Naive thymus-derived CD8-positive, alpha-beta T cell (primary cell): ENCODE data around the gene CHAF1B. TPM values are rescaled to one million over a fixed set of nuclear protein-coding genes. Genes with fewer than 3 reads are reported as not detected.

Source experiments
- ATAC-seq, 2 donors: fragments of 150-1000 bp; cut with Tn5 transposase in 1 of 2; sonication (Bioruptor Pico), chemical (Tn5 transposase) in 1 of 2; 1 replicate in 1 of 2; 2 replicates in 1 of 2; pipeline ENCODE4 v1.10.0; 2021; ENCODE audit warnings: mild to moderate bottlenecking in 2 of 2, moderate library complexity in 2 of 2
- POLR2A ChIA-PET: fragments of 350-600 bp; sonication (Branson Sonifier 250); formaldehyde crosslinking; loops from one replicate; lab custom pipeline; 2021; ENCODE audit warnings: antibody characterized with exemption; lab: Charles Lee
- DNase-seq, 10 donors: peaks; one replicate each; pipeline versions ENCODE4 v3.0.0 to v3.0.0-alpha.2; 2020 to 2022
- H3K27ac Mint-ChIP-seq, 10 donors: one replicate each; pipeline ENCODE4 v1.8.0; 2020 to 2022; ENCODE audit warnings: mild to moderate bottlenecking in 10 of 10, mixed read lengths in 10 of 10, moderate library complexity in 4 of 10, inconsistent platforms in 1 of 10
- H3K27me3 Mint-ChIP-seq, 5 donors: one replicate each; pipeline ENCODE4 v1.8.0; 2021 to 2022; ENCODE audit warnings: mixed read lengths in 5 of 5
- H3K36me3 Mint-ChIP-seq, 3 donors: one replicate each; pipeline ENCODE4 v1.8.0; 2020 to 2022; ENCODE audit warnings: mixed read lengths in 3 of 3, mild to moderate bottlenecking in 2 of 3, inconsistent platforms in 1 of 3
- H3K4me1 Mint-ChIP-seq, 4 donors: one replicate each; pipeline ENCODE4 v1.8.0; 2021 to 2022; ENCODE audit warnings: mixed read lengths in 4 of 4
- H3K4me3 Mint-ChIP-seq, 10 donors: one replicate each; pipeline ENCODE4 v1.8.0; 2020 to 2022; ENCODE audit warnings: mild to moderate bottlenecking in 10 of 10, mixed read lengths in 10 of 10, moderate library complexity in 6 of 10, inconsistent platforms in 1 of 10
- H3K9me3 Mint-ChIP-seq, 9 donors: one replicate each; pipeline ENCODE4 v1.8.0; 2020 to 2022; ENCODE audit warnings: mixed read lengths in 9 of 9, mild to moderate bottlenecking in 3 of 9, inconsistent platforms in 1 of 9, moderate library complexity in 1 of 9
- polyA plus RNA-seq, 3 donors: library from polyadenylated mRNA; unstranded; fragments of 300-500 nt; fragmentation: Illumina TruSeq; gene quantifications; one replicate each; pipeline ENCODE4 v1.2.3, GENCODE V29; 2021
- total RNA-seq, 8 experiments: library from RNA in 2 of 8; stranded (reverse) in 2 of 8; gene quantifications; one replicate each; pipeline ENCODE4 v1.2.3 and lab custom pipeline; 2021 to 2026

Gene CHAF1B
- total and polyA plus RNA-seq, 5 experiments from 2014 or later: 0.65 to 2.6 (median 1.1) TPM

DNA sequence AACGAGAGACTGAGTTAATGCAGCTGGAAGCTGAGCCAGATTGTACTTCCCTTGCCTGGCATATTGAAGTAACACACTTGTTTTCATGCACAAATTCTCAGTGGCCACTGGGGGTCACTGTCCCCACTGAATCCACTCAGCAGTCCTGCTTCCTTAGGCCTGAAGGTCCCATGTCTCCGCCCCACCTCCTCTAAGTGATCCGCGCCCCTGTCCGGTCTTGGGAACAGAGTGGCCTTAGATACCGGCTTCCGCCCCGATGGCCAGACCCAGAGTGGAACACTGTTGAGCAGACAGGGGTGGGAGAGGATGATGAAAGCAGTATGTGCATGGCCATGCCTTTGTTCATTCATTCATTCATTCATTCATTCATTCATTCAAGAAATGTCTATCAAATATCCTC lies 34.8 kb downstream of the CHAF1B start:
- DNase-seq (peak in 5 of 10 donors; percentile 8 to 37 (median 20)), ATAC-seq (peak; percentile 44 to 49)
- peaks cover 0 to 20% (median 2%) of the 10 kb centered on the region in 3 donors for H3K36me3 Mint-ChIP-seq
- H3K27me3 Mint-ChIP-seq: no peaks in the 10 kb centered on the region
- POLR2A ChIA-PET: no interaction called here
- no peaks in the 10 kb centered on the region for H3K9me3 Mint-ChIP-seq
- H3K27ac Mint-ChIP-seq: no peak overlapping the region
- H3K4me3 Mint-ChIP-seq: no peak overlapping the region
- H3K4me1 Mint-ChIP-seq: peaks cover 0 to 6% (median 1%) of the 10 kb centered on the region in 4 donors

DNA sequence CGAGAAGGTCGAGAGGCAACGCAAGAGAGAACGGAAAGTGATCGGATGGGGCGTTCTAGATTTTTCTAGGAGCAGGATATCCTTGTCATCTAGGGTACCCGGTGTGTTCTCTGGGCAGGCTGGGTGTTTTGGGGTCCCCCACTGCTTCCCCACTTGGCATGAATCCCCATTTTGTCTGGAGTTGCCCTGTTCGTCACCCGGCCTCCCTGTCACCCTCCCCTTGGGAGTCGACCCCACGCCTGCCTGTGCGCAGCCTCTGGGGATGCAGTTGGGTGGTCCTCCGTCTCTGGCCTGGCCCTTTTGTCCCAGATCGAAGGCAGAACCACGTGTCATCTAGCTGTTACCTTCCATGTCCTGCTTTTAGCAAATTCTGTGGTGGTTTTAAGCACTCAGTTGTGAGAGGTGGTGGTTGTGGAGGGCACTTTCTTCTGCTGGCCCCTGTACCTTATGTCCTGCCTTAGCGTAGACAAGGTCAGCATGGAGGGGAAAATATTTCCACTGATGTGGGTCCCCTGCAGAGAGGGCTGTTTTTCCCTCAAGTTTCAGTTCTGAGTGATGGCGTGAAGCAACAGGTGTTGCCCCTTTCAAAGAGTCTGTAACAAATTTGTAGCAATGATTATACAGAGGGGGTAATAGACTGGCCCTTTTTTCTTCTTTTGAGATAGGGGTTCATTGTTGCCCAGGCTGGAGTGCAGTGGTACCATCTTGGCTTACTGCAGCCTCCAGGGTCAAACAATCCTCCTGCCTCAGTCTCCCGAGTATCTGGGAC lies 35.6 kb downstream of the CHAF1B start:
- POLR2A ChIA-PET: no interaction called here
- H3K27ac Mint-ChIP-seq: no peak overlapping the region
- H3K36me3 Mint-ChIP-seq: peaks cover 0 to 17% (median 2%) of the 10 kb centered on the region in 3 donors
- peaks cover 0 to 6% (median 1%) of the 10 kb centered on the region in 4 donors for H3K4me1 Mint-ChIP-seq
- H3K4me3 Mint-ChIP-seq: no peak overlapping the region
- no peaks in the 10 kb centered on the region for H3K27me3 Mint-ChIP-seq
- ATAC-seq (no peak), DNase-seq (no peak)
- H3K9me3 Mint-ChIP-seq: no peaks in the 10 kb centered on the region

GRCh38 chr21:36422279-36423098 lies 37.3 kb downstream of the CHAF1B start:
- no peak overlapping the region for H3K4me3 Mint-ChIP-seq
- H3K27ac Mint-ChIP-seq: no peak overlapping the region
- peaks cover 0 to 6% (median 1%) of the 10 kb centered on the region in 4 donors for H3K4me1 Mint-ChIP-seq
- H3K36me3 Mint-ChIP-seq: peaks cover 0 to 4% (median 0%) of the 10 kb centered on the region in 3 donors
- ATAC-seq (no peak), DNase-seq (no peak)
- POLR2A ChIA-PET: no interaction called here
- no peaks in the 10 kb centered on the region for H3K9me3 Mint-ChIP-seq
- H3K27me3 Mint-ChIP-seq: no peaks in the 10 kb centered on the region

- DNase-seq (no peak), ATAC-seq (no peak)
- H3K36me3 Mint-ChIP-seq: no peaks in the 10 kb centered on the region
- POLR2A ChIA-PET: no interaction called here
- no peak overlapping the region for H3K4me3 Mint-ChIP-seq
- H3K27ac Mint-ChIP-seq: peak overlapping the region in 1 of 10 donors; percentile 13
- H3K27me3 Mint-ChIP-seq: peaks cover 0 to 2% (median 0%) of the 10 kb centered on the region in 5 donors
- no peaks in the 10 kb centered on the region for H3K9me3 Mint-ChIP-seq
- peaks cover 0 to 9% (median 1%) of the 10 kb centered on the region in 4 donors for H3K4me1 Mint-ChIP-seq
Observed at GRCh38 chr21:36423771-36424433, 38.7 kb downstream of the CHAF1B start.

DNA sequence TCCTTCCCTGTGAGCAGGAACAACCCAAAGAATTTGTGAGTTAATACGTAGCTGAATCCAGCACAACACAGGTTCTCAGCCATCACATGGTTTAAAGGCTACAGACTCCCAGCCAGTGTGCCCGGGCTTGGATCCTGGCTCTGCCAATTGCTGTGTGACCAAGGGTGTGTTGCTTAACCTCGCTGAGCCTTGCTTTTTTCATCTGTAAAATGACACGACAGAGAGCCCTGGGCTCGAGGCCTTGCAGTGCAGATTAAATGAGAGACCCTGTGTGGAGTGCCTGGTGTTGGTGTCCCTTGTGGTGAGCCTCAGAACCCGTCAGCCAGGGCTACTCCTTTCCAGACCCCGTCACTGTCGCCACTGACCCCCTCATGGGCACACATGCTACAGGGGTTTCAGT lies 39.4 kb downstream of the CHAF1B start:
- Mint-ChIP-seq H3K4me3 (no peak overlapping the region), H3K36me3 (no peaks in the 10 kb centered on the region), H3K4me1 (peaks cover under 1 to 16% (median 2%) of the 10 kb centered on the region in 4 donors), H3K27ac (no peak overlapping the region), H3K9me3 (no peaks in the 10 kb centered on the region), H3K27me3 (peaks cover 0 to 3% (median 0%) of the 10 kb centered on the region in 5 donors)
- DNase-seq: no peak
- POLR2A ChIA-PET: no interaction called here
- no peak for ATAC-seq

DNA sequence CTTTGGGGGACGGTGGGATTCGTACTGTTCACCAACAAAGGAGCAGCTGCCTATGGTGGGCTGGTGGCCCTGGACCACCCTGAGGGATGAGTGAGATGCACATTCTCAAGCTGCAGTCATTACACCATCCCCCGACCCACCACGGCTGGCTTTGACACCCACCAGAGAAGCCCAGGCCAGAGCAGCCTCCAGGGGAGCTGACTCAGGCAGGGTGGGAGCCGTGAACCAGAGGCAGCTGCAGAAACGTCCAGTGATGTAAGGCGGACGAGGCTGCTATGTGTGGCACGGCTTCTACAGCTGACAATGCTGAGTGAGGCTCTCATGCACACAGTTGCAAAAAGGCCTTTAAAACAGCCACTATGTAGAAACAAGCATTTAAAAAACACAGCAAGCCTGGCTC lies 40.1 kb downstream of the CHAF1B start:
- no peak for DNase-seq
- Mint-ChIP-seq H3K4me3 (no peak overlapping the region), H3K27me3 (peaks cover 0 to 5% (median 0%) of the 10 kb centered on the region in 5 donors), H3K4me1 (peaks cover 1 to 23% (median 7%) of the 10 kb centered on the region in 4 donors), H3K36me3 (no peaks in the 10 kb centered on the region), H3K27ac (no peak overlapping the region), H3K9me3 (no peaks in the 10 kb centered on the region)
- ATAC-seq: no peak
- POLR2A ChIA-PET: no interaction called here

DNA sequence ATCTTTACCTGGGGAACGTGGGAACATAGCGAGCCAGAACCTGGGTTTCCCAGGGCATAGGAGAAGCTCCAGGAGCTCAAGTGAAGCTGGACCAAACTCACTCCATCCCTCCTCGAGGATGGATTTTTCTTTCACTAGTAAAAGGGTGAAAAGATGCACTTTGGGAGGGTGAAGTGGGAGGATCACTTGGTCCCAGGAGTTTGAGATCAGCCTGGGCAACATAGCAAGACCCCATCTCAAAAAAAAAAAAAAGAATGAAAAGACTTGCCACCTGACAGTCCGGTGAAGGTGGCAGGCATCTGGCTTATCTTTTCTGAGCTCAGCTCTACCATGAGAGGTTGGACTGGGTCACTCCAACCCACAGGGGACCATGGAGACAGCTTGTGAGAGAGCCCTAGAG lies 42.3 kb downstream of the CHAF1B start:
- no peaks in the 10 kb centered on the region for H3K9me3 Mint-ChIP-seq
- POLR2A ChIA-PET: no interaction called here
- ATAC-seq (no peak), DNase-seq (no peak)
- peaks cover 2 to 34% (median 13%) of the 10 kb centered on the region in 4 donors for H3K4me1 Mint-ChIP-seq
- no peak overlapping the region for H3K27ac Mint-ChIP-seq
- peaks cover 5 to 20% (median 8%) of the 10 kb centered on the region in 5 donors for H3K27me3 Mint-ChIP-seq
- no peaks in the 10 kb centered on the region for H3K36me3 Mint-ChIP-seq
- no peak overlapping the region for H3K4me3 Mint-ChIP-seq

GRCh38 chr21:36428761-36429432 lies 43.7 kb downstream of the CHAF1B start:
- Mint-ChIP-seq H3K9me3 (no peaks in the 10 kb centered on the region), H3K36me3 (no peaks in the 10 kb centered on the region), H3K27me3 (peaks cover 12 to 33% (median 13%) of the 10 kb centered on the region in 5 donors), H3K4me3 (peak overlapping the region in 8 of 10 donors; percentile 2 to 86 (median 22)), H3K27ac (peak overlapping the region in 3 of 10 donors; percentile 75 to 97 (median 92)), H3K4me1 (peaks cover 2 to 31% (median 13%) of the 10 kb centered on the region in 4 donors)
- no peak for DNase-seq
- ATAC-seq: no peak
- POLR2A ChIA-PET: no interaction called here

DNA sequence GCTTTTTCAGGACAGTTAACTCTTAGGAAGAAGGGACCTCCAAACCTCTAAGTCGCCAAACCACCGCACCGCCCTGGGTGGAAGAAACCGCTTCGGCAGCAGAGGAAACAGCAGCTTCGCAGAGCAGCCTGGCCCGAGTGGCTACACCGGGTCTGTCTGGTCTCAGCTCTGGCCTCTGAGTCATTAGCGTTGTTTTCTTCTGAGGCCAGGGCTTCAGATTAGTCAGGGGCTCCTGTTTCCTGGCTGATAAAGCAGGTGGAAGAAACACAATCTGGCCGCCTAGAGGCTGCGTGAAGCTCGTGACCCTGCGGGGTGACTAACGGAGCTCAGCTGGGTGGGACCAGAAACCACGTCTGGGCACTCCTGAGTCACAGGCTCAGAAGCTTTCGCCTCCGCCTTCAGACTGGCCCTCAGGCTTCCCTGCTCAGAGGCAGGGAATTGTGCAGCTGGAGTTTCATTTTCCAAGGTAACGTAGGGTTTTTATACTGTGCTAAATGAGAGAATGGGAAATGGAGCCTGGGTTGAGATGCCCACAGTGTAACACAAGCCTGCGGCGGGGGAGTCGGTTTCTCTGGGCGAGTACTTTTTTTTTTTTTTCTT lies 44.9 kb downstream of the CHAF1B start:
- Mint-ChIP-seq H3K9me3 (no peaks in the 10 kb centered on the region), H3K4me3 (peak overlapping the region; percentile 66 to 86 (median 80)), H3K4me1 (peaks cover 2 to 28% (median 13%) of the 10 kb centered on the region in 4 donors), H3K36me3 (no peaks in the 10 kb centered on the region), H3K27me3 (peaks cover 14 to 42% (median 22%) of the 10 kb centered on the region in 5 donors), H3K27ac (peak overlapping the region in 8 of 10 donors; percentile 6 to 97 (median 50))
- POLR2A ChIA-PET: interaction anchor here (0.7 kb wide), 1 partner anchor 378 kb away, joined by 4 read pairs; no protein-coding TSS in a partner anchor
- DNase-seq: peak in 9 of 10 donors; percentile 9 to 73 (median 30)
- peak; percentile 89 to 96 for ATAC-seq

DNA sequence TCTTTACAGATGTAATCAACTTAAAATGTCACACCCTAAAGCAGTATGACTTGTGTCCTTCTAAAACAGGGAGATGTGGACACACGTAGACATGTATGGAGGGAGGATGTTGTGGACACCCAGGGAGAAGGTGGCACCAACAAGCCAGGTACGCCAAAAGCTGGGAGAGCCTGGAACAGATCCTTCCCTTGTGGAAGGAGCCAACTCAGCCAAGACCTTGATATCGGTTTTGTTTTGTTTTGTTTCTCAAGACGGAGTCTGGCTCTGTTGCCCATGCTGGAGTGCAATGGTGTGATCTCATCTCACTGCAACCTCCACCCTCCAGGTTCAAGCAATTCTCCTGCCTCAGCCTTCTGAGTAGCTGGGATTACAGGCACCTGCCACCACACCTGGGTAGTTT lies 45.6 kb downstream of the CHAF1B start:
- peak overlapping the region in 8 of 10 donors; percentile 78 to 86 (median 80) for H3K4me3 Mint-ChIP-seq
- H3K36me3 Mint-ChIP-seq: no peaks in the 10 kb centered on the region
- POLR2A ChIA-PET: no interaction called here

GRCh38 chr21:36431252-36431651 lies 46.1 kb downstream of the CHAF1B start:
- no peak for ATAC-seq
- H3K27ac Mint-ChIP-seq: no peak overlapping the region

More for the DNA sequence above, 45.6 kb downstream of the CHAF1B start:
- peaks cover 2 to 28% (median 13%) of the 10 kb centered on the region in 4 donors for H3K4me1 Mint-ChIP-seq
- H3K27ac Mint-ChIP-seq: peak overlapping the region in 2 of 10 donors; percentile 92 to 97
- ATAC-seq (no peak), DNase-seq (no peak)
- no peaks in the 10 kb centered on the region for H3K9me3 Mint-ChIP-seq
- peaks cover 14 to 46% (median 22%) of the 10 kb centered on the region in 5 donors for H3K27me3 Mint-ChIP-seq

More at GRCh38 chr21:36431252-36431651, 46.1 kb downstream of the CHAF1B start:
- DNase-seq: no peak
- H3K36me3 Mint-ChIP-seq: no peaks in the 10 kb centered on the region
- H3K9me3 Mint-ChIP-seq: no peaks in the 10 kb centered on the region
- H3K4me3 Mint-ChIP-seq: peak overlapping the region in 2 of 10 donors; percentile 8 to 15
- H3K27me3 Mint-ChIP-seq: peaks cover 14 to 46% (median 22%) of the 10 kb centered on the region in 5 donors
- peaks cover 2 to 28% (median 13%) of the 10 kb centered on the region in 4 donors for H3K4me1 Mint-ChIP-seq
- POLR2A ChIA-PET: no interaction called here
